HG03442 (cell line): Measurements from ENCODE around the gene IL32.
"Not testable (repeated sequence)": the region's sequence is repeated elsewhere in the genome, so short reads cannot be mapped to it uniquely, and the experiment has no call there.

Experiments
- ATAC-seq: cut with Tn5 transposase; IDR thresholded peaks from one replicate; pipeline ENCODE4 v1.9.1; 2021; ENCODE audit warnings: mild to moderate bottlenecking, moderate library complexity; ENCODE audit not compliant: unreplicated experiment

The IL32 gene

GRCh38 chr16:3069146-3069545, 3.7 kb downstream of the IL32 start:
- ATAC-seq: not testable (repeated sequence)

GRCh38 chr16:3070608-3071111, 5.2 kb downstream of the IL32 start:
- no peak for ATAC-seq

DNA sequence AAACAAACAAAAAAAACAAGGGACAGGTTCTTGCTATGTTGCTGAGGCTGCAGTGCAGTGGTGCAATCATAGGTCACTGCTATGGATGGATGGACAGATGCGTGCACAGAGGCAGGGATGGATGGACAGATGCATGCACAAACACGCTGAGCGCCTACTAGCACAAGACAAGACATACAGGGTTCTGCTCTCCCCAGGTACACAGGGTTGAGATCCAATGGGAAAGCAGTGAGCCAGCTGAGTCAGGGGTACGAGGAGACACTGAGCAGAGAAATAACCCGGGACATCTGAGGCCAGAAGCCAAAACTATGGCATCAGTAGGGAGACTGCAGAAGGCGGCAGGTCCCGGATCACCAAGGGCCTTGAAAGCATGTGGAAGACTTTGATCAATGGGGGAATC, 6.2 kb downstream of the IL32 start:
- no peak for ATAC-seq

DNA sequence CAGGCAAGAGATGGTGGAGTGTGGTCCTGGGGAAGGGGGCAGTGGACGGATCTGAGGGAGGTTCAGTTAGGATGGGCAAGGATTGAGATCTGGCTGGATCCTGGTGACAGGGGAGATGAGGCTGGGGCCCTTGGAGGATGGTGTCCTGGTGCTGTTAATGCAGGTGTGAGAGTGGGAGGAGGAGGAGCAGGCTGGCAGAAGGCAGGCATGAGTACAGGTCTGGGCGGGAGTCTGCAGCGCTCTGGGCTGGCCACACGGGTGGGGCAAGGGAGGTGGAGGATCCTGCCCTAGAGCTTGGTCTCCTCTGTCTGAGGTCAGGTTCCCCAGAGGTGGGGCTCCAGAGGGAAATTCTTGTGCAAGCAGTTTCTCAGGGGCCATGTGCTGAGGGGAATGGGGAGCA, 6.7 kb downstream of the IL32 start:
- not testable (repeated sequence) for ATAC-seq

- ATAC-seq: not testable (repeated sequence)
Measured at GRCh38 chr16:3072576-3073263, 7.3 kb downstream of the IL32 start.

DNA sequence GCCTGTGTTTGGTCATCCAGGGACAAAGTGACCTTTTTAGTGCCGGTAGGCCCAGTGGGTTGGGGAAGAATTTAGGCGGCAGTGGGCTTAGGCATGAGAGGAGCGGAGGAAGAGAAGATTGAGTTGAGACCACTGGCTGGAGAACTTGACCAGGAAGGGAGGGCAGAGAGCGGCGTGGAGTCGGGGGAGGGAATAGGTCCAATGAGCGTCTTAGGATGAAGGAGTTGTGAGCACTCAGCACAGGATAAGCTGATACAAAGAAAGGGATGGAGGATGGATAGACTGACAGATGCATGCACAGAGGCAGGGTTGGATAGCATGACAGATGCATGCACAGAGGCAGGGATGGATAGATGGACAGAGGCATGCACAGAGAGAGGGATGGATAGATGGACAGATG, 8.0 kb downstream of the IL32 start:
- no peak for ATAC-seq

GRCh38 chr16:3074860-3075522, 9.6 kb downstream of the IL32 start:
- ATAC-seq: peak; percentile 72

DNA sequence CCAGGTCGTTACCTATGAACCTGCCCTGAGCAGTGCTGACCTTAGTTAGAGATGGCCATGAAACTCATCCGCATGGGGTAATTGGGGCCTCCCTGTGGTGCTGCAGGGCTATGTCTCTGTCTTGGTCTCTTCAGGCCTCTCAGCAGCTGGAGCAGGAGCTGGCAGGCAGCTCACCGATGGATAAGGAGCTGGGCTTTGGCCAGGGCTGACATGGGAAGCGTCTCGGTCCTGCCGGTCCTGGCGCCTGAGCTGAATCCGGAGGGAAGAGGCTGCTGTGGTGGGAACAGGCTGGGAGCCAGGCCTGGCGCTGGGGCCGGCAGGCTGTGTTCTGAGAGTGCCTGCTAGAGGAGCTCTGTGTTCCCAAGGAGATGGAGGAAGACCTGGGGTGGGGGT, 10.1 kb downstream of the IL32 start:
- no peak for ATAC-seq

GRCh38 chr16:3075946-3076345, 10.5 kb downstream of the IL32 start:
- ATAC-seq: not testable (repeated sequence)

GRCh38 chr16:3076577-3076976, 11.1 kb downstream of the IL32 start:
- no peak for ATAC-seq

- no peak for ATAC-seq
Measured at GRCh38 chr16:3080024-3080423, 14.6 kb downstream of the IL32 start.

DNA sequence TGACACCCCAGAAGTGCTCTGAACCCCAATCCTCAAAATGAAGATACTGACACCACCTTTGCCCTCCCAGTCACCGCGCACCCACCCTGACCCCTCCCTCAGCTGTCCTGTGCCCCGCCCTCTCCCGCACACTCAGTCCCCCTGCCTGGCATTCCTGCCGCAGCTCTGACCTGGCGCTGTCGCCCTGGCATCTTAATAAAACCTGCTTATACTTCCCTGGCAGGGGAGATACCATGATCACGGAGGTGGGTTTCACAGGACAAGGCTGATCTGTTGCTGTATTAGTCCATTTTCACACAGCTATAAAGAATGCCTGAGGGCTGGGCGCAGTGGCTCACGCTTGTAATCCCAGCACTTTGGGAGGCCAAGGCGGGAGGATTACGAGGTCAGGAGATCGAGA, 16.5 kb downstream of the IL32 start:
- ATAC-seq: not testable (repeated sequence)

- ATAC-seq: not testable (repeated sequence)
Measured at GRCh38 chr16:3083408-3083807, 18.0 kb downstream of the IL32 start.

DNA sequence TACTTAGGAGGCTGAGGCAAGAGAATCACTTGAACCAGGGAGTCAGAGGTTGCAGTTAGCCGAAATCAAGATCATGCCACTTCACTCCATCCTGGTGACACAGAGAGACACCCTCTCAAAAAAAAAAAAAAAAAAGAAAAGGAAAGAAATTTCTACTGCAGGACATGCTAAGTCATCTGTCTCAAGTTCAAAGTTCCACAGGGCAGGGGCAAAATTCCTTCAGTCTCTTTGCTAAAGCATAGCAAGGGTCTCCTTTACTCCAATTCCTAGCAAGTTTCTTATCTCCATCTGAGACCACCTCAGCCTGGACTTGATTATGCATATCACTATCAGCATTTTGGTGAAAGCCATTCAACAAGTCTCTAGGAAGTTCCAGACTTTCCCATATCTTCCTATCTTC, 19.1 kb downstream of the IL32 start:
- no peak for ATAC-seq

DNA sequence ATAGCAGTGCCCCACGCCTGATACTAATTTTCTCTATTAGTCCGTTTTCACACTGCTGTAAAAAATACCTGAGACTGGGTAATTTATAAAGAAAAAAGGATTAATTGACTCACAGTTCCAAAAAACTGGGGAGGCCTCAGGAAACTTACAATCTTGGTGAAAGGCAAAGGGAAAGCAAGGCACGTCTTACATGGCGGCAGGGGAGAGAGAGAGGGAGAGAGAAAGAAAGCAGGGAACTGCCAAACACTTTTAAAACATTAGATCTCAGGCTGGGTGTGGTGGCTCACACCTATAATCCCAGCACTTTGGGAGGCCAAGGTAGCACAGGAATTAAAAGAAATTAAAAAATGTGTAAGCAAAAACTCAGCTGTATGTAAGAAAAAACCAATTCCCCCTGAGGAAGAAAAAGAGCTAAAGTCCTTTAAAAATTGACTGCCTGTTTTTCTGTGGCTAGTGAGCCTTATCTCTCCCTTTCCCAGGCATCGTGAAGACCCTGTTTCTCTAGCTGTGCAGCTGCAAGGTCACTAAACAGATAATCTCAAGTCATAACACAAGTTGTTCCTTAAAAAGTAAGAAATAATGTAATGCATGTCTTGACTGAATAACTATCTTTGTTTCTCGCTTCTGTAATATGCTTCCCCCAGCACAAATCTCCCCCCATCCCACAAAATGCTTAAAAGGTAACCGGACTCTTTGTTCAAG, 19.7 kb downstream of the IL32 start:
- ATAC-seq: no peak

DNA sequence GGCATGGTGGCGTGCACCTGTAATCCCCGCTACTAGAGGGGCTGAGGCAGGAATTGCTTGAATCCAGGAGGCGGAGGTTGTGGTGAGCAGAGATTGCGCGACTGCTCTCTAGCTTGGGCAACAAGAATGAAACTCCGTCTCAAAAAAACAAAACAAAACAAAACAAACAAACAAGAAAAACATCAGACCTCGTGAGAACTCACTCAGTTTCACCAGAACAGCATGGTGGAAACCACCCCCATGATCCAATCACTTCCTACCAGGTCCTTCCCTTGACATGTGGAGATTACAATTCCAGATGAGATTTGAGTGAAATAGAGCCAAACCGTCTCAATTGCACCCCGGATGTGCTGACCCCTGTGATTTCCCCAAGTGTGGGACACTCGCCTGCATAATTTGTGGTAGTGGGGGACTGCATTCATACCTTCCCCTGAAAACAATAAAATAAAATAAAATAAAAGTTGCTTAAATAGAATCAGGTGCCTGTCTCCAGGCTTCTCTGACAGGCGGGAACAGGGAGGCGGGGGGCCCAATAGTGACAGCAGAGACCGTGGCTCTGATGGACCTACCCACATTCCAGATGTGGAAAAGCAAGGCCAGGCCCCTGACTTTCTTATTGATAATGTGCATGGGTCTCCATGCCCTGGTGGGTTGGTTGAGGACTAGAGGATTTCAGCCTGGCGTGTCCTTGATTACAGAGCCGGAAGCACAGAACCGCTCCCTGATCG, 20.6 kb downstream of the IL32 start:
- no peak for ATAC-seq

GRCh38 chr16:3086596-3087242, 21.3 kb downstream of the IL32 start:
- ATAC-seq: no peak

GRCh38 chr16:3087243-3088235, 22.1 kb downstream of the IL32 start:
- no peak for ATAC-seq

GRCh38 chr16:3088450-3088849, 23.0 kb downstream of the IL32 start:
- ATAC-seq: no peak
